Measurements from ENCODE around the gene SPRYD7.
"Not testable (repeated sequence)": the region's sequence is repeated elsewhere in the genome, so short reads cannot be mapped to it uniquely, and the experiment has no call there.

The SPRYD7 gene

GRCh38 chr13:49936075-49936967 is at the start of gene SPRYD7:
Gene SPRYD7, minus strand, starts transcription at chr13:49936340. Its CDS starts 105 bp downstream, at chr13:49936235.
- DNase-seq (ENCODE audit: low read depth), result peak; percentile 92

- DNase-seq (ENCODE audit: low read depth), result no peak
These were observed 49.0 kb upstream of the SPRYD7 start for GRCh38 chr13:49985129-49985528.

- DNase-seq (ENCODE audit: low read depth), result no peak
These were observed 44.1 kb upstream of the SPRYD7 start for GRCh38 chr13:49980266-49980665.

- no peak for DNase-seq (ENCODE audit: low read depth)
These were observed 41.9 kb upstream of the SPRYD7 start for GRCh38 chr13:49977992-49978391.

GRCh38 chr13:49976314-49977258 is 40.4 kb upstream of the SPRYD7 start:
- peak; percentile 59 for DNase-seq (ENCODE audit: low read depth)

- no peak for DNase-seq (ENCODE audit: low read depth)
These were observed 39.7 kb upstream of the SPRYD7 start for GRCh38 chr13:49975826-49976225.

- DNase-seq (ENCODE audit: low read depth), result no peak
These were observed 36.6 kb upstream of the SPRYD7 start for GRCh38 chr13:49972709-49973108.

GRCh38 chr13:49967456-49967855 is 31.3 kb upstream of the SPRYD7 start:
- DNase-seq (ENCODE audit: low read depth), result no peak

GRCh38 chr13:49958321-49958720 is 22.2 kb upstream of the SPRYD7 start:
- no peak for DNase-seq (ENCODE audit: low read depth)

GRCh38 chr13:49956131-49956530 is 20.0 kb upstream of the SPRYD7 start:
- DNase-seq (ENCODE audit: low read depth), result no peak

GRCh38 chr13:49954674-49955455 is 18.7 kb upstream of the SPRYD7 start:
- no peak for DNase-seq (ENCODE audit: low read depth)

- no peak for DNase-seq (ENCODE audit: low read depth)
These were observed 17.4 kb upstream of the SPRYD7 start for GRCh38 chr13:49953560-49953959.

- no peak for DNase-seq (ENCODE audit: low read depth)
These were observed 15.8 kb upstream of the SPRYD7 start for GRCh38 chr13:49951754-49952535.

GRCh38 chr13:49948777-49949270 is 12.7 kb upstream of the SPRYD7 start:
- not testable (repeated sequence) for DNase-seq (ENCODE audit: low read depth)

- DNase-seq (ENCODE audit: low read depth), result no peak
These were observed 3.2 kb upstream of the SPRYD7 start for GRCh38 chr13:49939321-49939720.

GRCh38 chr13:49938921-49939320 is 2.8 kb upstream of the SPRYD7 start:
- no peak for DNase-seq (ENCODE audit: low read depth)

- no peak for DNase-seq (ENCODE audit: low read depth)
These were observed 2.2 kb upstream of the SPRYD7 start for GRCh38 chr13:49938314-49938713.

GRCh38 chr13:49936968-49937273 is 781 bp upstream of the SPRYD7 start:
- no peak for DNase-seq (ENCODE audit: low read depth)

GRCh38 chr13:49935171-49936074 is 717 bp downstream of the SPRYD7 start:
- DNase-seq (ENCODE audit: low read depth), result peak; percentile 7

GRCh38 chr13:49933511-49933910 is 2.6 kb downstream of the SPRYD7 start:
- DNase-seq (ENCODE audit: low read depth), result no peak
